HCT116 (cell line): Measurements from ENCODE around the gene ABR. TPM values are rescaled to one million over a fixed set of nuclear protein-coding genes. Genes with fewer than 3 reads are reported as not detected.

Source experiments
- ATAC-seq: fragments of 200-7000 bp; cut with Tn5 transposase; 2 replicates; pipeline ENCODE4 v1.9.1; 2020; ENCODE audit warnings: mild to moderate bottlenecking, moderate library complexity
- BruUV-seq: library from RNA; stranded (reverse); fragments of 400-500 nt; replicated peaks from 2 replicates; lab custom pipeline; 2021; lab: Mats Ljungman, UMichigan
- CTCF ChIA-PET: fragments of 300-600 bp; sonication (Branson Sonifier 250); formaldehyde crosslinking; loops from one replicate; lab custom pipeline; 2021; ENCODE audit warnings: antibody characterized with exemption; lab: Charles Lee
- POLR2A ChIA-PET: fragments of 300-600, 350-600 bp; sonication (Branson Sonifier 250); formaldehyde crosslinking; loops from one replicate; lab custom pipeline; 2021; ENCODE audit warnings: antibody characterized with exemption; lab: Charles Lee
- RAD21 ChIA-PET, 2 experiments: fragments of 300-600 bp; sonication (Branson Sonifier 250); formaldehyde crosslinking; loops; one replicate each; lab custom pipeline; 2023; ENCODE audit warnings: low total read pairs in 2 of 2; ENCODE audit not compliant: uncharacterized antibody in 2 of 2, unreplicated experiment in 2 of 2, low non-redundant PET in 1 of 2; lab: Charles Lee
- DNase-seq: peaks from one replicate; pipeline ENCODE4 v3.0.0-alpha.2; 2010; ENCODE audit warnings: low read depth, low spot score
- H2AFZ ChIP-seq: fragments of 200-600 bp; shearing (Covaris generic), sonication (generic); 2 replicates; pipeline ENCODE4 v1.6.1; 2017; ENCODE audit warnings: low read depth, mixed run types, mixed read lengths, antibody characterized with exemption, low read length; ENCODE audit not compliant: poor library complexity, severe bottlenecking
- H3K27ac ChIP-seq: 2 replicates; pipeline ENCODE4 v1.5.1; 2012; ENCODE audit warnings: low read depth, low read length
- H3K27me3 ChIP-seq: fragments of 200-600 bp; sonication (generic); 2 replicates; pipeline ENCODE4 v1.6.1; 2016; ENCODE audit warnings: mixed run types, low read length, mixed read lengths; ENCODE audit not compliant: insufficient read depth
- H3K36me3 ChIP-seq, 2 experiments: fragments of 200-500 bp in 1 of 2; fragments of 200-600 bp in 1 of 2; sonication (Bioruptor generic) in 1 of 2; sonication (generic) in 1 of 2; 2 replicates each; pipeline versions ENCODE4 v1.5.1 to v1.6.1; 2014 to 2016; ENCODE audit warnings: low read length in 2 of 2, inconsistent platforms in 1 of 2, mixed read lengths in 1 of 2, mixed run types in 1 of 2; ENCODE audit not compliant: insufficient read depth in 2 of 2, control insufficient read depth in 1 of 2
- H3K4me1 ChIP-seq, 2 experiments: fragments of 200-600 bp in 1 of 2; sonication (generic) in 1 of 2; 2 replicates each; pipeline versions ENCODE4 v1.5.1 to v1.6.1; 2012 to 2017; ENCODE audit warnings: low read length in 2 of 2, inconsistent platforms in 1 of 2, mild to moderate bottlenecking in 1 of 2, mixed read lengths in 1 of 2, mixed run types in 1 of 2, moderate library complexity in 1 of 2; ENCODE audit not compliant: insufficient read depth in 2 of 2, control insufficient read depth in 1 of 2
- H3K4me2 ChIP-seq: fragments of 200-600 bp; sonication (generic); 2 replicates; pipeline ENCODE4 v1.6.1; 2017; ENCODE audit warnings: mixed run types, low read length, mixed read lengths
- H3K4me3 ChIP-seq, 2 experiments: fragments of 200-600 bp in 1 of 2; sonication (generic) in 1 of 2; replicated peaks in 1 of 2; 2 replicates each; pipeline ENCODE4 v1.5.1; 2011 to 2016; ENCODE audit warnings: low read length in 2 of 2, control low read depth in 1 of 2, low read depth in 1 of 2, mild to moderate bottlenecking in 1 of 2, mixed read lengths in 1 of 2, mixed run types in 1 of 2
- H3K79me2 ChIP-seq: fragments of 200-600 bp; sonication (generic); 2 replicates; pipeline ENCODE4 v1.6.1; 2017; ENCODE audit warnings: mild to moderate bottlenecking, mixed run types, low read length, moderate library complexity, mixed read lengths; ENCODE audit not compliant: insufficient read depth
- H3K9ac ChIP-seq: fragments of 200-600 bp; sonication (generic); 2 replicates; pipeline ENCODE4 v1.6.1; 2016; ENCODE audit warnings: low read length, mixed read lengths
- H3K9me2 ChIP-seq: fragments of 200-600 bp; sonication (generic), shearing (Covaris generic); 2 replicates; pipeline ENCODE4 v1.6.1; 2017; ENCODE audit warnings: mixed run types, mild to moderate bottlenecking, moderate library complexity; ENCODE audit not compliant: insufficient read depth
- H3K9me3 ChIP-seq, 2 experiments: fragments of 200-500 bp in 1 of 2; fragments of 200-600 bp in 1 of 2; sonication (Bioruptor generic) in 1 of 2; sonication (generic) in 1 of 2; 2 replicates each; pipeline ENCODE4 v1.6.1; 2014 to 2017; ENCODE audit warnings: low read length in 2 of 2, mixed read lengths in 2 of 2, inconsistent platforms in 1 of 2, low read depth in 1 of 2, mild to moderate bottlenecking in 1 of 2, mixed run types in 1 of 2, moderate library complexity in 1 of 2; ENCODE audit not compliant: control insufficient read depth in 1 of 2, insufficient read depth in 1 of 2
- H4K20me1 ChIP-seq: fragments of 200-600 bp; sonication (generic), shearing (Covaris generic); 2 replicates; pipeline ENCODE4 v1.6.1; 2017; ENCODE audit warnings: mixed run types, mild to moderate bottlenecking, moderate library complexity; ENCODE audit not compliant: insufficient read depth
- ELF1 ChIP-seq: IDR thresholded peaks from 2 replicates; pipeline ENCODE4 v1.6.1; 2012; ENCODE audit warnings: low read depth, borderline replicate concordance
- EZH2 ChIP-seq: fragments of 200-600 bp; sonication (generic); IDR thresholded peaks from 2 replicates; pipeline ENCODE4 v1.6.1; 2017; ENCODE audit warnings: antibody characterized with exemption, mixed run types
- POLR2AphosphoS5 ChIP-seq: IDR thresholded peaks from 2 replicates; pipeline ENCODE4 v1.6.1; 2011; ENCODE audit warnings: mild to moderate bottlenecking, low read depth, low read length, moderate library complexity
- RAD21 ChIP-seq: IDR thresholded peaks from 2 replicates; pipeline ENCODE4 v1.6.1; 2012; ENCODE audit warnings: low read depth, mild to moderate bottlenecking
- SP1 ChIP-seq: IDR thresholded peaks from 2 replicates; pipeline ENCODE4 v1.6.1; 2012; ENCODE audit warnings: low read depth
- YY1 ChIP-seq: IDR thresholded peaks from 2 replicates; pipeline ENCODE4 v1.6.1; 2011; ENCODE audit warnings: low read length, low read depth, moderate library complexity, mild to moderate bottlenecking; ENCODE audit not compliant: insufficient replicate concordance; ENCODE audit errors: extremely low read depth
- ZFX ChIP-seq: fragments of 450-650 bp; IDR thresholded peaks from 2 replicates; pipeline ENCODE4 v1.6.1; 2017
- intact Hi-C: fragments of 100-400 bp; cut with micrococcal nuclease; formaldehyde crosslinking; loops from 2 replicates; pipeline ENCODE4 v1.10.0; 2022
- total RNA-seq: library from RNA; stranded (reverse); gene quantifications from one replicate; pipeline ENCODE4 v1.2.1, GENCODE V29; 2021; ENCODE audit not compliant: unreplicated experiment
- TF ChIP-seq, protein P1 (sequence below), 3 experiments: fragments of 200-600 bp in 1 of 3; sonication (generic) in 1 of 3; IDR thresholded peaks in 2 of 3; conservative IDR thresholded peaks in 1 of 3; 2 replicates each; pipeline ENCODE4 v1.5.1; 2012 to 2017; ENCODE audit warnings: low read depth in 2 of 3, low read length in 2 of 3, antibody characterized with exemption in 1 of 3, borderline replicate concordance in 1 of 3, control low read depth in 1 of 3, mild to moderate bottlenecking in 1 of 3, mixed read lengths in 1 of 3, mixed run types in 1 of 3, moderate library complexity in 1 of 3; ENCODE audit not compliant: insufficient read depth in 1 of 3
- TF ChIP-seq, protein P2 (sequence below): IDR thresholded peaks from 2 replicates; pipeline ENCODE4 v1.6.1; 2012

ABR gene
- total RNA-seq, 1 experiment from 2014 or later = 58.5 TPM

DNA sequence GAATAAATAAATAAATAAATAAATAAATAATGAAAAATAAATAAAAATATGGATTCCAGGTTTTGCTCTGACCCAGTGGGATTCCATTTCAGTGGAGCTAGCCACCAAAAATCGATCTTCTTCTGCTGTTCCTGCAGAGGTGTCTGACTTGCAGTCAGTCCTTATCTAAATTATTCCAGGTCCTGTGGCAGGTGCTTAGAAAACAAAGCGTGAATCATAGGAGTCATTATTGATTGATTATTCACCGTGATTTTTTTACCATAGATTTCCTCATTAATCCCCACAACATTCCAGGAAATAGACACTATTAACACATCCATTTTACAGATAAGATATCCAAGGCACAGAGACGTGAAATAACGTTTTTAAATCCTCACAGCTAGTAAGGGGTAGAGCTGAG lies 31.5 kb upstream of the ABR start:
- Histone ChIP-seq H3K36me3 (no peaks in the 10 kb centered on the region), H3K9me3 (no peaks in the 10 kb centered on the region), H3K27me3 (no peaks in the 10 kb centered on the region), H3K4me1 (peaks cover 9 to 22% of the 10 kb centered on the region in 2 experiments; a peak in 3 of 4 replicates), H3K4me3 (no peak overlapping the region), H3K4me2 (no peak overlapping the region), H3K79me2 (no peaks in the 10 kb centered on the region), H3K9me2 (no peaks in the 10 kb centered on the region), H4K20me1 (no peaks in the 10 kb centered on the region), H3K9ac (no peak overlapping the region), H3K27ac (no peak overlapping the region), H2AFZ (no peak overlapping the region)
- ChIA-PET CTCF (interaction anchor here (0.8 to 2.3 kb wide), 2 partner anchors 24 kb away, joined by 3 to 5 read pairs; no protein-coding TSS in a partner anchor), POLR2A (no interaction called here), RAD21 (no interaction called here)
- intact Hi-C loops = no loop called here
- DNase-seq (no peak), ATAC-seq (no peak)
- TF ChIP-seq ELF1 (no peak), POLR2AphosphoS5 (no peak), ZFX (no peak), RAD21 (no peak), YY1 (no peak), EZH2 (no peak), SP1 (no peak)
- TF ChIP-seq, protein P1, sequence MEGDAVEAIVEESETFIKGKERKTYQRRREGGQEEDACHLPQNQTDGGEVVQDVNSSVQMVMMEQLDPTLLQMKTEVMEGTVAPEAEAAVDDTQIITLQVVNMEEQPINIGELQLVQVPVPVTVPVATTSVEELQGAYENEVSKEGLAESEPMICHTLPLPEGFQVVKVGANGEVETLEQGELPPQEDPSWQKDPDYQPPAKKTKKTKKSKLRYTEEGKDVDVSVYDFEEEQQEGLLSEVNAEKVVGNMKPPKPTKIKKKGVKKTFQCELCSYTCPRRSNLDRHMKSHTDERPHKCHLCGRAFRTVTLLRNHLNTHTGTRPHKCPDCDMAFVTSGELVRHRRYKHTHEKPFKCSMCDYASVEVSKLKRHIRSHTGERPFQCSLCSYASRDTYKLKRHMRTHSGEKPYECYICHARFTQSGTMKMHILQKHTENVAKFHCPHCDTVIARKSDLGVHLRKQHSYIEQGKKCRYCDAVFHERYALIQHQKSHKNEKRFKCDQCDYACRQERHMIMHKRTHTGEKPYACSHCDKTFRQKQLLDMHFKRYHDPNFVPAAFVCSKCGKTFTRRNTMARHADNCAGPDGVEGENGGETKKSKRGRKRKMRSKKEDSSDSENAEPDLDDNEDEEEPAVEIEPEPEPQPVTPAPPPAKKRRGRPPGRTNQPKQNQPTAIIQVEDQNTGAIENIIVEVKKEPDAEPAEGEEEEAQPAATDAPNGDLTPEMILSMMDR (IDR thresholded peaks at IDR 0.05 in 2 of 3, conservative IDR thresholded peaks at IDR 0.05 in 1 of 3; ENCODE audit: borderline replicate concordance in 1 of 3, insufficient read depth in 1 of 3, low read depth in 2 of 3, low read length in 2 of 3) = no peak
- TF ChIP-seq, protein P2, sequence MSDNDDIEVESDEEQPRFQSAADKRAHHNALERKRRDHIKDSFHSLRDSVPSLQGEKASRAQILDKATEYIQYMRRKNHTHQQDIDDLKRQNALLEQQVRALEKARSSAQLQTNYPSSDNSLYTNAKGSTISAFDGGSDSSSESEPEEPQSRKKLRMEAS = no peak
- BruUV-seq = no TSS peak
